IMR-90 (cell line): ENCODE measurements around the gene GRAMD1B. TPM values are rescaled to one million over a fixed set of nuclear protein-coding genes. Genes with fewer than 3 reads are reported as not detected.

ENCODE experiments used
- ATAC-seq: fragments of 200-7000 bp; cut with Tn5 transposase; 2 replicates; pipeline ENCODE4 v1.9.1; 2020; ENCODE audit warnings: low read depth, mild to moderate bottlenecking, moderate library complexity
- BruUV-seq: library from RNA; stranded (reverse); fragments of 400-500 nt; replicated peaks from 2 replicates; lab custom pipeline; 2021; lab: Mats Ljungman, UMichigan
- CTCF ChIA-PET: fragments of 300-600 bp; formaldehyde crosslinking; extraction: SDS; loops from one replicate; lab custom pipeline; 2021; ENCODE audit warnings: antibody characterized with exemption; lab: Yijun Ruan, JAX
- POLR2A ChIA-PET: fragments of 300-600 bp; sonication (Branson Sonifier 250); formaldehyde crosslinking; loops from one replicate; lab custom pipeline; 2022; ENCODE audit warnings: antibody characterized with exemption; ENCODE audit not compliant: unreplicated experiment; lab: Charles Lee
- DNase-seq: peaks from one replicate; pipeline ENCODE4 v3.0.0; 2013
- H2AFZ ChIP-seq: replicated peaks from 2 replicates; pipeline ENCODE3; 2013; ENCODE audit warnings: low read length, mild to moderate bottlenecking; ENCODE audit not compliant: poor library complexity
- H2AK5ac ChIP-seq: 2 replicates; pipeline ENCODE4 v1.6.1; 2013; ENCODE audit warnings: low read depth, low read length, inconsistent platforms
- H2AK9ac ChIP-seq: replicated peaks from 2 replicates; pipeline ENCODE3; 2013; ENCODE audit warnings: mild to moderate bottlenecking, low read depth, low read length, moderate library complexity; ENCODE audit not compliant: poor library complexity
- H2BK120ac ChIP-seq: 2 replicates; pipeline ENCODE4 v1.6.1; 2013; ENCODE audit warnings: low read depth, low read length, inconsistent platforms
- H2BK15ac ChIP-seq: 3 replicates; pipeline ENCODE4 v1.6.1; 2013; ENCODE audit warnings: low read depth, low read length, inconsistent platforms
- H2BK20ac ChIP-seq: 2 replicates; pipeline ENCODE4 v1.6.1; 2013; ENCODE audit warnings: low read depth, mild to moderate bottlenecking, inconsistent platforms, low read length, moderate library complexity
- H2BK5ac ChIP-seq: 2 replicates; pipeline ENCODE4 v1.6.1; 2013; ENCODE audit warnings: mild to moderate bottlenecking, low read depth, low read length, inconsistent platforms; ENCODE audit not compliant: poor library complexity, severe bottlenecking
- H3K14ac ChIP-seq: replicated peaks from 2 replicates; pipeline ENCODE4 v1.6.1; 2013; ENCODE audit warnings: low read depth, low read length, inconsistent platforms
- H3K18ac ChIP-seq: 2 replicates; pipeline ENCODE4 v1.6.1; 2013; ENCODE audit warnings: low read depth, low read length, control low read depth
- H3K23ac ChIP-seq: 2 replicates; pipeline ENCODE4 v1.6.1; 2013; ENCODE audit warnings: low read depth, low read length, inconsistent platforms
- H3K27ac ChIP-seq: 2 replicates; pipeline ENCODE4 v1.5.1; 2013; ENCODE audit warnings: mild to moderate bottlenecking, control low read depth, low read length; ENCODE audit not compliant: insufficient read depth
- H3K27me3 ChIP-seq: 2 replicates; pipeline ENCODE4 v1.6.1; 2013; ENCODE audit warnings: low read length; ENCODE audit not compliant: control insufficient read depth, insufficient read depth
- H3K36me3 ChIP-seq: 2 replicates; pipeline ENCODE4 v1.6.1; 2013; ENCODE audit warnings: low read length, mixed read lengths; ENCODE audit not compliant: control insufficient read depth, insufficient read depth
- H3K4ac ChIP-seq: 2 replicates; pipeline ENCODE4 v1.6.1; 2013; ENCODE audit warnings: low read depth, low read length, inconsistent platforms
- H3K4me1 ChIP-seq: 2 replicates; pipeline ENCODE4 v1.6.1; 2013; ENCODE audit warnings: low read length, mixed read lengths; ENCODE audit not compliant: control insufficient read depth, insufficient read depth
- H3K4me2 ChIP-seq: 2 replicates; pipeline ENCODE4 v1.6.1; 2013; ENCODE audit warnings: low read depth, mild to moderate bottlenecking, control low read depth, low read length, moderate library complexity
- H3K4me3 ChIP-seq: 2 replicates; pipeline ENCODE4 v1.5.1; 2013; ENCODE audit warnings: low read depth, mild to moderate bottlenecking, control low read depth, low read length, moderate library complexity; ENCODE audit not compliant: insufficient read depth
- H3K56ac ChIP-seq: 2 replicates; pipeline ENCODE4 v1.6.1; 2013; ENCODE audit warnings: low read length, inconsistent platforms; ENCODE audit not compliant: insufficient read depth; ENCODE audit errors: extremely low read depth
- H3K79me1 ChIP-seq, 2 experiments: 2 replicates each; pipeline ENCODE4 v1.6.1; 2013; ENCODE audit warnings: low read length in 2 of 2, inconsistent platforms in 1 of 2, low read depth in 1 of 2
- H3K9ac ChIP-seq: 2 replicates; pipeline ENCODE4 v1.6.1; 2013; ENCODE audit warnings: low read depth, low read length, control low read depth
- H3K9me1 ChIP-seq: 2 replicates; pipeline ENCODE4 v1.6.1; 2013; ENCODE audit warnings: low read length, inconsistent platforms; ENCODE audit not compliant: insufficient read depth
- H3K9me3 ChIP-seq: 2 replicates; pipeline ENCODE4 v1.6.1; 2013; ENCODE audit warnings: low read length; ENCODE audit not compliant: control insufficient read depth, insufficient read depth
- H4K20me1 ChIP-seq: 2 replicates; pipeline ENCODE4 v1.6.1; 2013; ENCODE audit warnings: low read length, inconsistent platforms; ENCODE audit not compliant: insufficient read depth
- H4K5ac ChIP-seq: 2 replicates; pipeline ENCODE4 v1.6.1; 2013; ENCODE audit warnings: mild to moderate bottlenecking, low read depth, low read length, control low read depth
- H4K8ac ChIP-seq, 2 experiments: 2 replicates each; pipeline ENCODE4 v1.6.1; 2013; ENCODE audit warnings: low read depth in 2 of 2, low read length in 2 of 2, control low read depth in 1 of 2, inconsistent platforms in 1 of 2
- H4K91ac ChIP-seq: 2 replicates; pipeline ENCODE4 v1.6.1; 2013; ENCODE audit warnings: low read depth, low read length, inconsistent platforms; ENCODE audit not compliant: insufficient read depth
- BHLHE40 ChIP-seq: fragments of 150-350 bp; IDR thresholded peaks from 2 replicates; pipeline ENCODE4 v1.6.1; 2016; ENCODE audit warnings: mild to moderate bottlenecking, low read depth, low read length
- CEBPB ChIP-seq: IDR thresholded peaks from 2 replicates; pipeline ENCODE4 v1.6.1; 2012; ENCODE audit warnings: low read depth, low read length, improper control_type of control experiment
- CHD1 ChIP-seq: IDR thresholded peaks from 2 replicates; pipeline ENCODE4 v1.6.1; 2012; ENCODE audit warnings: low read depth, low read length, improper control_type of control experiment
- FOS ChIP-seq: fragments of 150-350 bp; IDR thresholded peaks from 2 replicates; pipeline ENCODE4 v1.6.1; 2016; ENCODE audit warnings: low read depth, low read length
- MAFK ChIP-seq: IDR thresholded peaks from 2 replicates; pipeline ENCODE4 v1.6.1; 2012; ENCODE audit warnings: low read depth, low read length, improper control_type of control experiment
- MAZ ChIP-seq: IDR thresholded peaks from 2 replicates; pipeline ENCODE4 v1.6.1; 2012; ENCODE audit warnings: low read depth, mild to moderate bottlenecking, low read length, improper control_type of control experiment, moderate library complexity, borderline replicate concordance
- MXI1 ChIP-seq: IDR thresholded peaks from 2 replicates; pipeline ENCODE4 v1.6.1; 2012; ENCODE audit warnings: low read depth, mild to moderate bottlenecking, low read length, moderate library complexity, borderline replicate concordance
- NFE2L2 ChIP-seq: fragments of 150-350 bp; IDR thresholded peaks from 2 replicates; pipeline ENCODE4 v1.6.1; 2016; ENCODE audit warnings: low read depth, mild to moderate bottlenecking, low read length
- POLR2A ChIP-seq: IDR thresholded peaks from 2 replicates; pipeline ENCODE4 v1.6.1; 2012; ENCODE audit warnings: mild to moderate bottlenecking, low read depth, low read length
- RAD21 ChIP-seq: IDR thresholded peaks from 2 replicates; pipeline ENCODE4 v1.6.1; 2012; ENCODE audit warnings: low read length, improper control_type of control experiment
- RCOR1 ChIP-seq: IDR thresholded peaks from 2 replicates; pipeline ENCODE4 v1.6.1; 2012; ENCODE audit warnings: mild to moderate bottlenecking, low read length, improper control_type of control experiment; ENCODE audit not compliant: insufficient replicate concordance
- RFX5 ChIP-seq: IDR thresholded peaks from 2 replicates; pipeline ENCODE4 v1.8.0; 2012; ENCODE audit warnings: low read depth, mild to moderate bottlenecking, low read length, moderate library complexity
- SMC3 ChIP-seq: fragments of 150-350 bp; IDR thresholded peaks from 2 replicates; pipeline ENCODE4 v1.6.1; 2016; ENCODE audit warnings: low read depth, mild to moderate bottlenecking, antibody characterized with exemption, low read length, moderate library complexity
- WGBS, 2 experiments: methylation state at CpG; one replicate each; pipeline versions ENCODE4 v1.1.5 to v1.1.7; 2013; ENCODE audit warnings: missing lambda C conversion rate in 2 of 2; ENCODE audit not compliant: insufficient read length in 1 of 2; ENCODE audit errors: extremely low coverage in 2 of 2; 5-methylcytosine and 5-hydroxymethylcytosine counted together
- dilution Hi-C: fragments of 300-500 bp; cut with HindIII; formaldehyde crosslinking; loops from one replicate; pipeline ENCODE4 v1.14.3; 2018; ENCODE audit warnings: low sequenced_read_pairs; ENCODE audit not compliant: unreplicated experiment
- in situ Hi-C: fragments of 300-500 bp; cut with MboI; formaldehyde crosslinking; loops from 3 replicates; pipeline ENCODE4 v1.14.3; 2019; ENCODE audit warnings: low sequenced_read_pairs, inconsistent platforms, mixed read lengths
- intact Hi-C: fragments of 100-400 bp; cut with micrococcal nuclease; formaldehyde crosslinking; loops from 2 replicates; pipeline ENCODE4 v1.10.0; 2022
- polyA plus RNA-seq, 3 experiments: library from polyadenylated mRNA; depleted of rRNA; stranded (reverse); fragments of >200 nt; gene quantifications; 2 replicates each; pipeline ENCODE4 v1.2.3, GENCODE V29; 2012; ENCODE audit warnings: low replicate concordance in 1 of 3
- total RNA-seq: library from RNA; depleted of rRNA; stranded (reverse); fragments of >200 nt; gene quantifications from 2 replicates; pipeline ENCODE4 v1.2.3, GENCODE V29; 2012
- TF ChIP-seq, protein P1 (sequence below): fragments of 150-350 bp; IDR thresholded peaks from 2 replicates; pipeline ENCODE4 v1.6.1; 2016; ENCODE audit warnings: low read depth, mild to moderate bottlenecking, low read length, moderate library complexity, borderline replicate concordance
- TF ChIP-seq, protein P2 (sequence below): conservative IDR thresholded peaks from 2 replicates; pipeline ENCODE4 v1.5.1; 2012; ENCODE audit warnings: mild to moderate bottlenecking, low read depth, low read length, improper control_type of control experiment
- TF ChIP-seq, protein P3 (sequence below): fragments of 150-350 bp; IDR thresholded peaks from 2 replicates; pipeline ENCODE4 v1.6.1; 2017; ENCODE audit warnings: mild to moderate bottlenecking, antibody characterized with exemption, low read length, low read depth

The GRAMD1B gene
- total and polyA plus RNA-seq, 2 of the 4 experiments (the other 2 are of a cell fraction): 7.1 to 7.2 TPM

DNA sequence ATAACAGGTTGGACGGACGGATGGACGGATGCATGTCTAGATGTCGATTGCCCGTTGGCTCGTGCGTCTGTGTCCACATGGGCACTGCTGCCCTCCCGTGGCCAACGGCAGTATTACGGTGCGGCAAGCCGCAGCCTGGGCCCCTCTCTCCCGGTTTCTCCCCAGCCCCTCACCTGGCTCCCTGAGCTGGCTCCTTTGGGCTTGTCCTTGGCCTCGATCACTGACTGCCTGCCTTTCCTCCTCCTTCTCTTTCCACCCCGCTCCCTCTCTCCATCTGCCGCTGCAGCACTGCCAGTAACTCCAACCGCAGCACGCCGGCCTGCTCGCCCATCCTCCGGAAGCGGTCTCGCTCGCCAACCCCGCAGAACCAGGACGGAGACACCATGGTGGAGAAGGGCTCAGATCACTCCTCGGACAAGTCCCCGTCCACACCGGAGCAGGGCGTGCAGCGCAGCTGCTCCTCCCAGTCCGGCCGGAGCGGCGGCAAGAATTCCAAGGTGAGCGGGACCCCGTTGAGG, 147.1 kb downstream of the GRAMD1B start:
- in situ Hi-C loops: no loop called here
- Histone ChIP-seq H3K4ac (no peak overlapping the region), H4K91ac (no peak overlapping the region), H3K9me1 (no peaks in the 10 kb centered on the region), H3K27ac (no peak overlapping the region), H3K4me3 (no peak overlapping the region), H3K23ac (no peak overlapping the region), H2AFZ (peak overlapping the region; percentile 1), H2BK15ac (no peak overlapping the region), H3K4me1 (no peaks in the 10 kb centered on the region), H3K36me3 (no peaks in the 10 kb centered on the region), H3K56ac (no peak overlapping the region), H2BK120ac (no peak overlapping the region), H4K8ac (no peak overlapping the region), H3K18ac (no peak overlapping the region), H2BK20ac (no peak overlapping the region), H3K27me3 (no peaks in the 10 kb centered on the region), H3K9ac (no peak overlapping the region), H2AK5ac (no peak overlapping the region), H2AK9ac (no peak overlapping the region), H4K20me1 (peaks cover 10% of the 10 kb centered on the region; the same call in 1 of the 2 replicates), H3K14ac (no peak overlapping the region), H2BK5ac (no peak overlapping the region), H3K4me2 (no peak overlapping the region), H3K79me1 (peaks cover 2 to 4% of the 10 kb centered on the region in 2 experiments; a peak in 1 of 4 replicates), H4K5ac (no peak overlapping the region), H3K9me3 (no peaks in the 10 kb centered on the region)
- intact Hi-C loops: loop anchor here (1.0 to 10.0 kb wide), 3 partner anchors 66 to 272 kb away; no protein-coding TSS in a partner anchor
- ChIA-PET CTCF (interaction anchor here (0.6 to 1.5 kb wide), 8 partner anchors 9 to 304 kb away, joined by 3 to 11 read pairs (median 5); no protein-coding TSS in a partner anchor), POLR2A (no interaction called here)
- DNase-seq (peak; percentile 43), ATAC-seq (peak; percentile 92)
- dilution Hi-C loops: no loop called here
- WGBS, 2 experiments: 86% methylated on average over 23 of the region's 37 CpGs; no CpG with 5 or more reads in 1 of the 2 experiments
- BruUV-seq: no TSS peak
- TF ChIP-seq RAD21 (peak; percentile 83), NFE2L2 (no peak), CEBPB (no peak), RCOR1 (no peak), POLR2A (no peak), MXI1 (peak; percentile 25; the same call in 1 of the 2 replicates), MAZ (no peak), SMC3 (peak; percentile 77), BHLHE40 (peak; percentile 57; the same call in 1 of the 2 replicates), CHD1 (no peak), MAFK (no peak), FOS (no peak), RFX5 (no peak)
- TF ChIP-seq, protein P1, sequence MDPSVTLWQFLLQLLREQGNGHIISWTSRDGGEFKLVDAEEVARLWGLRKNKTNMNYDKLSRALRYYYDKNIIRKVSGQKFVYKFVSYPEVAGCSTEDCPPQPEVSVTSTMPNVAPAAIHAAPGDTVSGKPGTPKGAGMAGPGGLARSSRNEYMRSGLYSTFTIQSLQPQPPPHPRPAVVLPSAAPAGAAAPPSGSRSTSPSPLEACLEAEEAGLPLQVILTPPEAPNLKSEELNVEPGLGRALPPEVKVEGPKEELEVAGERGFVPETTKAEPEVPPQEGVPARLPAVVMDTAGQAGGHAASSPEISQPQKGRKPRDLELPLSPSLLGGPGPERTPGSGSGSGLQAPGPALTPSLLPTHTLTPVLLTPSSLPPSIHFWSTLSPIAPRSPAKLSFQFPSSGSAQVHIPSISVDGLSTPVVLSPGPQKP: no peak
- TF ChIP-seq, protein P2, sequence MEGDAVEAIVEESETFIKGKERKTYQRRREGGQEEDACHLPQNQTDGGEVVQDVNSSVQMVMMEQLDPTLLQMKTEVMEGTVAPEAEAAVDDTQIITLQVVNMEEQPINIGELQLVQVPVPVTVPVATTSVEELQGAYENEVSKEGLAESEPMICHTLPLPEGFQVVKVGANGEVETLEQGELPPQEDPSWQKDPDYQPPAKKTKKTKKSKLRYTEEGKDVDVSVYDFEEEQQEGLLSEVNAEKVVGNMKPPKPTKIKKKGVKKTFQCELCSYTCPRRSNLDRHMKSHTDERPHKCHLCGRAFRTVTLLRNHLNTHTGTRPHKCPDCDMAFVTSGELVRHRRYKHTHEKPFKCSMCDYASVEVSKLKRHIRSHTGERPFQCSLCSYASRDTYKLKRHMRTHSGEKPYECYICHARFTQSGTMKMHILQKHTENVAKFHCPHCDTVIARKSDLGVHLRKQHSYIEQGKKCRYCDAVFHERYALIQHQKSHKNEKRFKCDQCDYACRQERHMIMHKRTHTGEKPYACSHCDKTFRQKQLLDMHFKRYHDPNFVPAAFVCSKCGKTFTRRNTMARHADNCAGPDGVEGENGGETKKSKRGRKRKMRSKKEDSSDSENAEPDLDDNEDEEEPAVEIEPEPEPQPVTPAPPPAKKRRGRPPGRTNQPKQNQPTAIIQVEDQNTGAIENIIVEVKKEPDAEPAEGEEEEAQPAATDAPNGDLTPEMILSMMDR: peak; percentile 84
- TF ChIP-seq, protein P3, sequence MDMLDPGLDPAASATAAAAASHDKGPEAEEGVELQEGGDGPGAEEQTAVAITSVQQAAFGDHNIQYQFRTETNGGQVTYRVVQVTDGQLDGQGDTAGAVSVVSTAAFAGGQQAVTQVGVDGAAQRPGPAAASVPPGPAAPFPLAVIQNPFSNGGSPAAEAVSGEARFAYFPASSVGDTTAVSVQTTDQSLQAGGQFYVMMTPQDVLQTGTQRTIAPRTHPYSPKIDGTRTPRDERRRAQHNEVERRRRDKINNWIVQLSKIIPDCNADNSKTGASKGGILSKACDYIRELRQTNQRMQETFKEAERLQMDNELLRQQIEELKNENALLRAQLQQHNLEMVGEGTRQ: no peak
